ENCODE data around the gene CROCC2. TPM values are rescaled to one million over a fixed set of nuclear protein-coding genes. Genes with fewer than 3 reads are reported as not detected.

CROCC2 gene
- polyA plus RNA-seq, 2 of the 4 experiments (the other 2 are of a cell fraction) = not detected

DNA sequence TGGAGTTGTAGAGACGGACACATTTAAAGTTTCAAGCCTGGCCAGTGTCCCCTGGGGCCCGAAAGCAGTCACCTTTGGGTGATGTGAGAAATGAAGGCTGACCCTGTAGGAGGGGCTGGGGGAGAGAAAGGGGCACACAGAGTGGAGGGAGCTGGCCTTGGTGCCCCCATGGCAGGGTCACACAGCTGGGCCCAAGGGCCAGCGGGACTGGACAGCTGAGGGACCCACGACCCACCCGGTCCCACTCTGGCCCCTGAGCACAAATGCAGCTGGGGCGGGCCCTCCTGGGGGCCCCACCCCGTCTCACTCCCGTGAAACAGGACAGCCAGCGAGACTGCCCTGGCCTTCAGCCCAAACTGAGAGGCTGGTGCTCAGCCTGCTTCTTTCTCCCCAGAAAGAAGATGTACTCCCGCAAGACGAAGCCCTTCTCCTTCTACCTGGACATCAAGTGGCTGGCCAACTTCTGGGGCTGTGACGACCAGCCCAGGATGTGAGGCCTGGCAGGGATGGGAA, 31.4 kb upstream of the CROCC2 start:
- FAIRE-seq = no peak
- Histone ChIP-seq H3K9me3 (no peaks in the 10 kb centered on the region), H3K4me1 (no peaks in the 10 kb centered on the region), H3K4me2 (no peak overlapping the region), H3K27ac (no peak overlapping the region), H3K4me3 (no peak overlapping the region)
- ChIA-PET CTCF (interaction anchor here (1.3 to 1.4 kb wide), 2 partner anchors 8 to 23 kb away, joined by 4 to 9 read pairs; no protein-coding TSS in a partner anchor), POLR2A (no interaction called here)
- no peak for DNase-seq (ENCODE audit: low read depth in 1 of 2, low spot score in 1 of 2)
- WGBS (ENCODE audit: missing lambda C conversion rate) = 89% methylated on average over 9 of the region's 12 CpGs
- ATAC-seq = no peak
- TF ChIP-seq, protein P1, sequence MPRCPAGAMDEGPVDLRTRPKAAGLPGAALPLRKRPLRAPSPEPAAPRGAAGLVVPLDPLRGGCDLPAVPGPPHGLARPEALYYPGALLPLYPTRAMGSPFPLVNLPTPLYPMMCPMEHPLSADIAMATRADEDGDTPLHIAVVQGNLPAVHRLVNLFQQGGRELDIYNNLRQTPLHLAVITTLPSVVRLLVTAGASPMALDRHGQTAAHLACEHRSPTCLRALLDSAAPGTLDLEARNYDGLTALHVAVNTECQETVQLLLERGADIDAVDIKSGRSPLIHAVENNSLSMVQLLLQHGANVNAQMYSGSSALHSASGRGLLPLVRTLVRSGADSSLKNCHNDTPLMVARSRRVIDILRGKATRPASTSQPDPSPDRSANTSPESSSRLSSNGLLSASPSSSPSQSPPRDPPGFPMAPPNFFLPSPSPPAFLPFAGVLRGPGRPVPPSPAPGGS (IDR thresholded peaks at IDR 0.05) = no peak
- no peak for TF ChIP-seq ZSCAN20 (CRISPR knock-in tag; IDR thresholded peaks at IDR 0.05)
- no peak for TF ChIP-seq HDAC2 (IDR thresholded peaks at IDR 0.05)
- no peak for TF ChIP-seq SREBF2 (IDR thresholded peaks at IDR 0.05)
- no peak for TF ChIP-seq NPAS2 (CRISPR knock-in tag; IDR thresholded peaks at IDR 0.05; ENCODE audit: borderline replicate concordance)
- no peak for TF ChIP-seq CHD4 (IDR thresholded peaks at IDR 0.05; ENCODE audit: borderline replicate concordance)
- TF ChIP-seq, protein P2, sequence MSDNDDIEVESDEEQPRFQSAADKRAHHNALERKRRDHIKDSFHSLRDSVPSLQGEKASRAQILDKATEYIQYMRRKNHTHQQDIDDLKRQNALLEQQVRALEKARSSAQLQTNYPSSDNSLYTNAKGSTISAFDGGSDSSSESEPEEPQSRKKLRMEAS (IDR thresholded peaks at IDR 0.05) = no peak
- TF ChIP-seq HOXB13 (CRISPR knock-in tag; IDR thresholded peaks at IDR 0.05; ENCODE audit: low read depth) = no peak
- TF ChIP-seq, protein P3, sequence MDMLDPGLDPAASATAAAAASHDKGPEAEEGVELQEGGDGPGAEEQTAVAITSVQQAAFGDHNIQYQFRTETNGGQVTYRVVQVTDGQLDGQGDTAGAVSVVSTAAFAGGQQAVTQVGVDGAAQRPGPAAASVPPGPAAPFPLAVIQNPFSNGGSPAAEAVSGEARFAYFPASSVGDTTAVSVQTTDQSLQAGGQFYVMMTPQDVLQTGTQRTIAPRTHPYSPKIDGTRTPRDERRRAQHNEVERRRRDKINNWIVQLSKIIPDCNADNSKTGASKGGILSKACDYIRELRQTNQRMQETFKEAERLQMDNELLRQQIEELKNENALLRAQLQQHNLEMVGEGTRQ (IDR thresholded peaks at IDR 0.05) = no peak
- TF ChIP-seq, protein P4, sequence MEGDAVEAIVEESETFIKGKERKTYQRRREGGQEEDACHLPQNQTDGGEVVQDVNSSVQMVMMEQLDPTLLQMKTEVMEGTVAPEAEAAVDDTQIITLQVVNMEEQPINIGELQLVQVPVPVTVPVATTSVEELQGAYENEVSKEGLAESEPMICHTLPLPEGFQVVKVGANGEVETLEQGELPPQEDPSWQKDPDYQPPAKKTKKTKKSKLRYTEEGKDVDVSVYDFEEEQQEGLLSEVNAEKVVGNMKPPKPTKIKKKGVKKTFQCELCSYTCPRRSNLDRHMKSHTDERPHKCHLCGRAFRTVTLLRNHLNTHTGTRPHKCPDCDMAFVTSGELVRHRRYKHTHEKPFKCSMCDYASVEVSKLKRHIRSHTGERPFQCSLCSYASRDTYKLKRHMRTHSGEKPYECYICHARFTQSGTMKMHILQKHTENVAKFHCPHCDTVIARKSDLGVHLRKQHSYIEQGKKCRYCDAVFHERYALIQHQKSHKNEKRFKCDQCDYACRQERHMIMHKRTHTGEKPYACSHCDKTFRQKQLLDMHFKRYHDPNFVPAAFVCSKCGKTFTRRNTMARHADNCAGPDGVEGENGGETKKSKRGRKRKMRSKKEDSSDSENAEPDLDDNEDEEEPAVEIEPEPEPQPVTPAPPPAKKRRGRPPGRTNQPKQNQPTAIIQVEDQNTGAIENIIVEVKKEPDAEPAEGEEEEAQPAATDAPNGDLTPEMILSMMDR (IDR thresholded peaks at IDR 0.05) = no peak
- TF ChIP-seq, protein P5, sequence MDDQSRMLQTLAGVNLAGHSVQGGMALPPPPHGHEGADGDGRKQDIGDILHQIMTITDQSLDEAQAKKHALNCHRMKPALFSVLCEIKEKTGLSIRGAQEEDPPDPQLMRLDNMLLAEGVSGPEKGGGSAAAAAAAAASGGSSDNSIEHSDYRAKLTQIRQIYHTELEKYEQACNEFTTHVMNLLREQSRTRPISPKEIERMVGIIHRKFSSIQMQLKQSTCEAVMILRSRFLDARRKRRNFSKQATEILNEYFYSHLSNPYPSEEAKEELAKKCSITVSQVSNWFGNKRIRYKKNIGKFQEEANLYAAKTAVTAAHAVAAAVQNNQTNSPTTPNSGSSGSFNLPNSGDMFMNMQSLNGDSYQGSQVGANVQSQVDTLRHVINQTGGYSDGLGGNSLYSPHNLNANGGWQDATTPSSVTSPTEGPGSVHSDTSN (IDR thresholded peaks at IDR 0.05) = no peak
- no peak for TF ChIP-seq PHF8 (IDR thresholded peaks at IDR 0.05; ENCODE audit: borderline replicate concordance, low read depth)
- TF ChIP-seq, protein P6, sequence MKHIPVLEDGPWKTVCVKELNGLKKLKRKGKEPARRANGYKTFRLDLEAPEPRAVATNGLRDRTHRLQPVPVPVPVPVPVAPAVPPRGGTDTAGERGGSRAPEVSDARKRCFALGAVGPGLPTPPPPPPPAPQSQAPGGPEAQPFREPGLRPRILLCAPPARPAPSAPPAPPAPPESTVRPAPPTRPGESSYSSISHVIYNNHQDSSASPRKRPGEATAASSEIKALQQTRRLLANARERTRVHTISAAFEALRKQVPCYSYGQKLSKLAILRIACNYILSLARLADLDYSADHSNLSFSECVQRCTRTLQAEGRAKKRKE (CRISPR knock-in tag; IDR thresholded peaks at IDR 0.05; ENCODE audit: low read depth) = no peak
- TF ChIP-seq KDM5A (IDR thresholded peaks at IDR 0.05) = no peak
- no peak for TF ChIP-seq ESRRA (IDR thresholded peaks at IDR 0.05; ENCODE audit: borderline replicate concordance, low read length)
- TF ChIP-seq MYC (IDR thresholded peaks at IDR 0.05; ENCODE audit: borderline replicate concordance, low read length) = no peak
- TF ChIP-seq, protein P7, sequence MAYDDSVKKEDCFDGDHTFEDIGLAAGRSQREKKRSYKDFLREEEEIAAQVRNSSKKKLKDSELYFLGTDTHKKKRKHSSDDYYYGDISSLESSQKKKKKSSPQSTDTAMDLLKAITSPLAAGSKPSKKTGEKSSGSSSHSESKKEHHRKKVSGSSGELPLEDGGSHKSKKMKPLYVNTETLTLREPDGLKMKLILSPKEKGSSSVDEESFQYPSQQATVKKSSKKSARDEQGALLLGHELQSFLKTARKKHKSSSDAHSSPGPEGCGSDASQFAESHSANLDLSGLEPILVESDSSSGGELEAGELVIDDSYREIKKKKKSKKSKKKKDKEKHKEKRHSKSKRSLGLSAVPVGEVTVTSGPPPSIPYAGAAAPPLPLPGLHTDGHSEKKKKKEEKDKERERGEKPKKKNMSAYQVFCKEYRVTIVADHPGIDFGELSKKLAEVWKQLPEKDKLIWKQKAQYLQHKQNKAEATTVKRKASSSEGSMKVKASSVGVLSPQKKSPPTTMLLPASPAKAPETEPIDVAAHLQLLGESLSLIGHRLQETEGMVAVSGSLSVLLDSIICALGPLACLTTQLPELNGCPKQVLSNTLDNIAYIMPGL (CRISPR knock-in tag; IDR thresholded peaks at IDR 0.05; ENCODE audit: borderline replicate concordance) = no peak
- no peak for TF ChIP-seq FOXS1 (CRISPR knock-in tag; IDR thresholded peaks at IDR 0.05)
- TF ChIP-seq RCOR1 (IDR thresholded peaks at IDR 0.05; ENCODE audit: low read depth, low read length) = no peak
